GM15510 (cell line): ENCODE measurements around the gene KCNJ9.

Experiments used
- POLR2A ChIP-seq: IDR thresholded peaks from 3 replicates; pipeline ENCODE4 v1.6.1; 2011; ENCODE audit warnings: borderline replicate concordance; ENCODE audit not compliant: insufficient read length; ENCODE audit errors: extremely low read depth

Gene KCNJ9

GRCh38 chr1:160081261-160081936 is at the start of gene KCNJ9:
Gene KCNJ9 (plus strand): TSS chr1:160081538. CDS start chr1:160084031, 2,493 bp downstream.
- TF ChIP-seq POLR2A, result no peak

DNA sequence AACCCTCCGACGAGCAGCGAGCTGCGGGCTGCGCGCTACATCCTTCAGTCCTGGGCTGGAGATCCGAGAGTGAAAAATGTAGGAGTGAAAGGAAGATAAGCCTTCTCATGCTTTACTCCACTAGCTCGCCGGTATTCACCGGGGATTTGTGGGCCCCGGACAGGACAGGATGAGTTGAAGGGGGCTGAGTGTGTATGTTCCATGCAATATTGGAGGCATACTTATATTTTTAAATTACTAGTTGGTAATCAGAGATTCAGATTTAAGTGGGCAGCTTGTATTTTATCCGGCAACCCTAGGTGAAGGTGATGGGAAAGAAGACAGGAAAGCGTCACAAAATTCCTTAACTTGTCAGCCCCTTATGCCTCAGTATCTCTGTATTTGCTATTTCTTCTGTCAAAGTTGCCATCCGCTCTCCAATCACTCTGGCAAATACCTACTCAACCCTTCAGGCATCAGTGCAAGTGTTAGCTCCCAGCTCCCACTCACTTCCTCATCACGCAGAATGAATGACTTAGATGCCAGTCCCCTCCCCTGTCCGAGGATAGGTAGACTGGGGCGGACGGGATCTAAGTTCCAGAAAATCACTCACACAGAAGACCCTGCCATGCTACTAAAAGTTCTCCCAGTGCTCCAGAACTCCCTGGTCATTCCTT is 49.0 kb upstream of the KCNJ9 start:
- TF ChIP-seq POLR2A, result no peak

DNA sequence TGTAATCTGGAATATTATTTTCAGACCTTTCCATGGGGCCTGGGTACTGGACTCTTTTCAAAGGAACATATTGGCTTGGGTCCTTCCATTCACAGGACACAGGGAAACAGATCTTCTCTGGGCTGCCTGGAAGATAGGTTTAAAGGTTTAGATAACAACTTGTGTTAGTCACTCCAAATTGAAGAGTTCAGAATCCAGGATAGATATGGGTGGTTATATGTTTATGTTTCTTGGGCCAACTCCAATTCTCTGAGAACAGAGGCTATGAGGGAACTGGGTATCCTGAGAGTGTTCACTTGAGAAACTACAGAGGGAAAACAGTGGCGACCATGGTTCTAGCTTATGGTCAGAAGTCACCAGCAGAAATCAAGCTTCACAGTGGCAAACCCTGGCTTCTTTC is 40.9 kb upstream of the KCNJ9 start:
- no peak for TF ChIP-seq POLR2A

- TF ChIP-seq POLR2A, result no peak
Measured at GRCh38 chr1:160043543-160043942, 37.8 kb upstream of the KCNJ9 start.

DNA sequence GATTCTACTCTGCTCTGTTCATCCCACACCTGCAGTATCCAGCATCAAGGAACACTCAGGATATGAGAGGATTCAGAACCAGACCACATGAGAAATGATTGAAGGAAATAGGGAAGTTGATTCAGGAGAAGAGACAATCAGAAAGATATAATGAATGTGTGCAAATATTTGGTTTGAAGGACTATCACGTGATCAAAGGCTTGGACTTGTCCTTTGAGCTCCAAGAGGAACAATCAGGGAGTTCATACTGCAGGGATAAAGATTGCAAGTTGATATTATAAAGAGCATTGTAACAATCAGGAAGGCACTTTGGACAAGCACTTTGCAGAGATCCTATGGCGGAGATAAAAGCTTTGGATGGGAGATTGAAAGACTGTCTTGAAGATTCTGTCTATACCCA is 35.7 kb upstream of the KCNJ9 start:
- TF ChIP-seq POLR2A, result no peak

DNA sequence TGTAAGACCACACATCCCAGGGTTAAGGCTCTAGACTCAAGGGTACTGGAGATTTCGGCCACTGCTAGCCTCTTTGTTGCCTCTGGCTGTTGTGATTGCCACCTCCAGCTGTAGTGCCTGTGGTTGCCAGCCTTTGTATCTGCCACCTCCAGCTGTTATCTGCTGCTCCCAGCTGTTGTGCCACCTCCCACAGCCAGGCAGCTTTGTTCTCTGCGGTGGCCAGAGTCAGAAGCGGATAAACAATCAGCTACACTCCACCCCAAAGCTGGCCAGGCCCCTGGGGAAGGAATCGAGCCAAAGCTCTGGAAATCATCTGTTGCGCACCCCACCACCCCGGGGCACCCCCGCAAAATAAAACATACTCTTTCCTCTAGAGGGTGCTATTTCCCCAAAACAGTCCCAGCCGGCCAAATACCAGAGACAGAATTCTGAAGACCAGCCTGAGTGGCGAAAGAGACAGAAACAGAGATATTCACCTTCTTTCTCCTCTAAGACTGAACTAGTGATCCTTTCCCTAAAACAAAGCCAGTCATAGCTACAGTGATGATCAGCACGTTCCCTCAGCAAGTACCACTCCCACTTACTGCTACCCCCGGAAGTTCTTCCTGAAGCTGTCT is 34.7 kb upstream of the KCNJ9 start:
- no peak for TF ChIP-seq POLR2A

- no peak for TF ChIP-seq POLR2A
Measured at GRCh38 chr1:160047111-160047991, 34.0 kb upstream of the KCNJ9 start.

DNA sequence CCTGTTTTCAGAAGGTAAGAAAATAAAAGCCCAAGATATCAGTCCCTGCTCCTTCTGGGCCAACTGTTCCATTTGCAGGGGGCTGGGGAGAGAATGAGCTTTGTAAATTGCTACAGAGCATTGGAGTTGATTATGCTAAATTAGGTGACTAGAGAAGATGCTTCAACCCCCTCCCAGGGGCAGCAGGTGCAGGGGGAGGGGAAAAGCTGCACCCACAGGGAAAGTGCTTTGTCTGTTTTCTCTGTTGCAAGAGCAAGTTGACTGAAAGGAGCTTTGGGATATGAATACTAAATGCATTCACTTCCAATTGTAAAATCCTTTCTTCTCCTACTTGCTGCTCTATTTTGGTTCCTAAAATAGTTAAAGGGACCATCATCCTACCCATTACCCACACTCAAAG is 33.0 kb upstream of the KCNJ9 start:
- TF ChIP-seq POLR2A, result no peak

DNA sequence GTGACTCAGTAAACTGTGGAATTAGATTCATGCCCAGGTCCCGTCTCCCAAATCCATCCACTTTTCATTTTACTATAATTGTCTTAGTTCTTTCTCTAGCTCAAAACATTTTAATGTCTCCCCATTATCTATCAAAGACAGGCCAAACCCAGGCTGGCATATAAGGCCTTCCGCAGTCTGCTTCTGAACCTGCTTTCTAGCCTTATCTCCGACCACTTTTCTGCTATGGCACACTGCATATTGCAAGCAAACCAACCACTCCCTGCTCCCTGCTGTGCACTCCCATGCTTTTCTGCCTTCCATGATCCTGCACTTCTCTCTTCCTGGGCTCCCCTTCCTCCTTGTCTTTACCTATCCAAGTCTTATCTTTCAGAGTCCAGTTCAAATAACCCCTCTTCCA is 32.2 kb upstream of the KCNJ9 start:
- no peak for TF ChIP-seq POLR2A

DNA sequence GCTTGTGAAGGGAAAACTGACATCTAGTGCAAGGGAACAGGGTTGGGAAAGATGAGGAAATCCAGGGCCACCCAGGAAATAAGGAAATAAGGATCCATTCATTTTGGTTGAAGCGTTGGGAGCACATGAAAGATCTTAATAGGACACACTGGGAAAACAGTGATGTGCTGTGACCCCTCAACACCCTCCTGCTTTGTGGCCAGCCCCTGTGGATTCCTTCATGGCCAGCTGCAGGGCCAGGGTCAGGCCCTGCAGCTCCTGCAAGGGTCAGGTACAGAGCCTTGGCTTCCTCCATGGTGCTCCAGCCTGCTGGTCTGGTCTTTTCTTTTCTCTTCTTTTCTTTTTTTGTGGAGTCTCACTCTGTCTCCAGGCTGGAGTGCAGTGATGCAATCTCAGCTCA is 30.7 kb upstream of the KCNJ9 start:
- TF ChIP-seq POLR2A, result no peak

- TF ChIP-seq POLR2A, result no peak
Measured at GRCh38 chr1:160052936-160053335, 28.4 kb upstream of the KCNJ9 start.

DNA sequence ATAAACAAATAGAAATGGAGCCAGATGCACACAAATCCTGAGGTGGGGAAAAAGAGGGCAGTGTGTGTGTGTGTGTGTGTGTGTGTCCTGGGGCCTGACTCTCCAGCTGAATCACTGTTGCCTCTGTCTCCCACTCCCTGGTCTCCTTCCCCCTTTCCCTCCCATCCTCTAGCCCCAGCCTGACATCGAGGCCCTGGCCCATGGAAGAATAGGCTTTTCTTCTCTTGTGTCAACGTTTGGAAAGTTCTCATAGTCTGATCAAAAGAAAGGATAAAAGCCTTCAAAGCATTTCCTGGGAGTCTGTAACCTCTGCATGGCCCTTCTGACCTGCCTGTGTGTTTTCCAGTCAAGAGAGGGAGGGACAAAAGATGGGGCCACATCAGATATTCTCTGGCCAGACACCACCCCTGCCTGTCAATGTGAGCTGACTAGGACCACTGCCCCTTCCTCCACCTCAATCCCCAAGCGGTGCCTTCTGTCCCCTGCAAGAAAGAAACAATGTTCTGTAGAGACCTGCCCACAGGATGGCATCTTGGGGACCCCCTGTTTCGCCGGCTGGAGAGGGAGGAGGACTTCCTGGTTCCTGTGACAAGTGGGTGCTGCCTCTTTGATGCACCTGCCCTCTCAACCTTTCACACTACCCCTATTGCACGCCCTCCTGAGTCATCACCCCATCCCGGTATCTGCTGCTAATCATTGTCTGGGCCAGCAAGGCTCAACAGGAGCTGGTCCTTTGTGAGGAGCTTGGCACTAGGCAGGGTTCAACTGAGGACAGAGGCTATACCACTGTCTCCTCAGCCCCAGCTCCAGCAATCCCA is 27.6 kb upstream of the KCNJ9 start:
- TF ChIP-seq POLR2A, result no peak

DNA sequence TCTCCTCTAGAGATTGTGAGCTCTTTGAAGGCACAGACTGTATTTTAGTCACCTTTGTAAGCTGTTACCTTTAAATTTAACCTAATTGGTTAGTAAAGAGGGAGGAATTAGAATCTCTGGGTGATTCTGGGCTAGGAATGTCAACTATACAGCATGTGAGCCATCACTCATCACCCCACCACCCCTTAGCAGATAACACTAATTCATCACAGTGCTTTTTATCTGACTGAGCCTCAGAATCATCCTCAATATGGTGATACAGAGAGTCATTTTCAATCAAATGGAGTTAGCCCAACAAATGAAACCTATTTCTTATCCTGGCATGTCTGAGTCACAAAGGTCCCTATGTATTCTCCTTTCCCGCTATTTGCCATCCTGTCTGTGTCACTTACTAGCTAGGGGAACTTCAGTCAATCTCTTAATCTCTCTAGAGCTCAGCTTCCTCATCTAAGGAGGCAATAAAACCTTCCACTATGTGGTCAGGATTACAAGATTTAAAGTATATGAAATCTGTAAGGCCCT is 24.6 kb upstream of the KCNJ9 start:
- no peak for TF ChIP-seq POLR2A

DNA sequence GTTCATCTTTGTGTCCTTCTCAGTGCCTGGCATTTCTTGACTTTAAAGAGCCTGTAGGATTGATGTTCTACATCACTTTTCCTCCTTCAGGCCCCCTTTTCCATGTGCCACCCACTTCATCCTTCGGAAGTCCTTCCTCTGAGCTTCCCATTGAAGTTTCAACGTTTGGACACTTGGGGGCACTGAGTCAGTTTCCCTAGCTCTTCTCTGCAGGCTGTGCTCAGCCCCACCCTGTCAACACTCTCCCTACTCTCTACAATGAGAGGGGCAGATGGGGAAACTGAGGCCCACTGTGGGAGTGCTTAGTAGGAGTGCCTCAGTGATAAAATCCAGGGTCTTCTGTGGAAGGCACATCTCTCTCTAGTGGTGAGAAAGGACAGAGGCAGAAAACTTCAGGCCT is 23.3 kb upstream of the KCNJ9 start:
- no peak for TF ChIP-seq POLR2A
